Measurements from ENCODE around the gene CCNF. TPM values are rescaled to one million over a fixed set of nuclear protein-coding genes. Genes with fewer than 3 reads are reported as not detected.

CCNF gene
- total and polyA plus RNA-seq, 2 of the 8 experiments (the other 6 are each of a cell fraction or from before 2014, with no cell fraction given), result 15.4 to 54.3 TPM

GRCh38 chr16:2459647-2460390 lies 30.6 kb downstream of the CCNF start, which contains the start of gene TEDC2:
Gene TEDC2 (plus strand): TSS chr16:2460109. CDS start chr16:2460145, 36 bp downstream.
- Histone ChIP-seq H4K20me1 (replicated peaks in 1 of 2; ENCODE audit: control insufficient read depth in 1 of 2, insufficient read depth in 2 of 2, low read length in 2 of 2) (peaks cover 6 to 20% of the 10 kb centered on the region in 2 experiments), H2AFZ (ENCODE audit: low read length) (no peak within 1 kb of the TSS), H2BK15ac (ENCODE audit: low read length) (0 out of 2 replicates have a peak within 1 kb of the TSS, but pooled peaks have one; percentile 8), H2AK5ac (ENCODE audit: low read depth, low read length) (no peak within 1 kb of the TSS), H3K27me3 (replicated peaks in 1 of 4; ENCODE audit: control insufficient read depth in 3 of 4, extremely low read depth in 1 of 4, insufficient read depth in 3 of 4, low read length in 3 of 4) (no peaks in the 10 kb centered on the region), H3K79me2 (ENCODE audit: control insufficient read depth in 1 of 2, insufficient read depth in 2 of 2, low read length in 2 of 2) (peaks cover 0 to 6% of the 10 kb centered on the region in 2 experiments; a peak in 2 of 4 replicates), H4K8ac (ENCODE audit: extremely low read depth, insufficient read depth, low read length) (no peak within 1 kb of the TSS; the same call in none of the 2 replicates), H2BK12ac (ENCODE audit: low read depth, low read length) (no peak within 1 kb of the TSS), H3K4me2 (ENCODE audit: insufficient read depth in 1 of 2, low read depth in 2 of 2, low read length in 2 of 2) (peak within 1 kb of the TSS; percentile 97 to 99), H3K9ac (replicated peaks in 1 of 4; ENCODE audit: extremely low read depth in 1 of 4, low read depth in 3 of 4, low read length in 3 of 4) (peak within 1 kb of the TSS; percentile 52 to 79 (median 62)), H3K14ac (ENCODE audit: insufficient read length) (no peak within 1 kb of the TSS), H3K36me3 (ENCODE audit: control insufficient read depth in 2 of 4, insufficient read depth in 4 of 4, low read length in 3 of 4) (peaks cover 14 to 36% (median 27%) of the 10 kb centered on the region in 4 experiments; a peak in 7 of 8 replicates), H3K4ac (replicated peaks; ENCODE audit: insufficient read length, low read depth, low read length) (peak within 1 kb of the TSS; percentile 44), H2BK20ac (ENCODE audit: low read length) (no peak within 1 kb of the TSS), H3K9me3 (ENCODE audit: insufficient read depth in 2 of 2, low read depth in 1 of 2, low read length in 1 of 2) (no peaks in the 10 kb centered on the region), H4K91ac (replicated peaks; ENCODE audit: insufficient read length, low read length) (peak within 1 kb of the TSS; percentile 81), H3K23ac (ENCODE audit: insufficient read length) (peak within 1 kb of the TSS; percentile 9), H2BK5ac (ENCODE audit: low read depth, low read length) (no peak within 1 kb of the TSS), H2BK120ac (replicated peaks; ENCODE audit: low read depth, low read length) (no peak within 1 kb of the TSS), H3K4me1 (replicated peaks in 1 of 4; ENCODE audit: control insufficient read depth in 3 of 4, insufficient read depth in 4 of 4, low read length in 3 of 4) (peaks cover 0 to 18% (median 15%) of the 10 kb centered on the region in 4 experiments; a peak in 6 of 7 replicates), H3K18ac (ENCODE audit: extremely low read depth, low read length) (peak within 1 kb of the TSS; percentile 62), H3K23me2 (ENCODE audit: low read depth, low read length) (peaks cover 13% of the 10 kb centered on the region; the same call in 1 of the 2 replicates), H3K27ac (ENCODE audit: low read depth, low read length) (no peak within 1 kb of the TSS; the same call in 1 of the 2 replicates), H3K79me1 (ENCODE audit: low read depth, low read length) (peaks cover 10% of the 10 kb centered on the region), H3K4me3 (ENCODE audit: extremely low read depth in 1 of 4, insufficient read depth in 2 of 4, low read depth in 3 of 4, low read length in 4 of 4) (peak within 1 kb of the TSS; percentile 55 to 78 (median 68)), H3K56ac (replicated peaks; ENCODE audit: insufficient read length, low read depth, low read length) (peak within 1 kb of the TSS; percentile 56), H4K5ac (ENCODE audit: insufficient read length, low read depth, low read length) (peak within 1 kb of the TSS; percentile 35)
- CTCF ChIA-PET (ENCODE audit: partially characterized antibody), result interaction anchor here (0.9 to 3.3 kb wide), 9 partner anchors 11 to 692 kb away, joined by 3 to 21 read pairs (median 4); partner anchors contain the start of gene NTN3
- FAIRE-seq (no peak), DNase-seq (ENCODE audit: low read depth in 1 of 2, low spot score in 2 of 2) (peak; percentile 93 to 98)
- 2% methylated on average over 40 of the region's 66 CpGs; no CpG with 5 or more reads in 1 of the 2 experiments for WGBS, 2 experiments (ENCODE audit: extremely low coverage in 1 of 2, insufficient coverage in 1 of 2, insufficient read length in 1 of 2, insufficient replicate concordance in 2 of 2, low coverage in 1 of 2, low lambda C conversion rate in 2 of 2, missing lambda C conversion rate in 1 of 2)
- POLR2A ChIA-PET (ENCODE audit: partially characterized antibody), result interaction anchor here (0.7 to 2.8 kb wide), 22 partner anchors 8 to 222 kb away, joined by 3 to 21 read pairs (median 4); partner anchors contain the start of genes AMDHD2, ATP6V0C, ECI1 and NTN3
- no peak for TF ChIP-seq SP2 (IDR thresholded peaks at IDR 0.05; ENCODE audit: low read length)
- TF ChIP-seq SIRT6 (IDR thresholded peaks at IDR 0.05; ENCODE audit: low read length), result no peak
